GM18508 (cell line): ENCODE data around the gene ACD.
A peak's percentile ranks its signal among the peaks of the same experiment; 100 is the strongest.

Experiments
- ATAC-seq: cut with Tn5 transposase; IDR thresholded peaks from one replicate; pipeline ENCODE4 v1.9.1; 2021; ENCODE audit warnings: moderate number of reproducible peaks; ENCODE audit not compliant: insufficient read depth, unreplicated experiment

ACD gene

GRCh38 chr16:67676516-67676915, 16.5 kb upstream of the ACD start:
- no peak for ATAC-seq

DNA sequence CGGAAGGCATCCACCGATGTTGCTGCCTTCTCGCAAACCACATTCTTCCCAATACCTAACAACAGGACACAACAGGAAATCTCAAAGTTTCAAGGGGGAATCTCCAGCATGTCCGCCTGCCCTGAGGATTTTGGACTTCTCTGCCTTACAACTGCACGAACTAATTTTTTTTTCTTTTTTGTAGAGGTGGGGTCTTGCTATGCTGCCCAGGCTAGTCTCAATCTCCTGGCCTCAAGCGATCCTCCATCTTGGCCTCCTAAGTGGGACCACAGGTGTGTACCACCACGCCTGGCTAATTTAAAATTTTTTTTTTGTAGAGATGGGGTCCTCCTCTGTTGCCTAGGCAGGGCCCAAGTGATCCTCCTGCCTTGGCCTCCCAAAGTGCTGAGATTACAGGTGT, 15.9 kb upstream of the ACD start:
- ATAC-seq = no peak

GRCh38 chr16:67675579-67675935, 15.5 kb upstream of the ACD start:
- no peak for ATAC-seq

- no peak for ATAC-seq
These were observed 15.0 kb upstream of the ACD start for GRCh38 chr16:67674851-67675578.

DNA sequence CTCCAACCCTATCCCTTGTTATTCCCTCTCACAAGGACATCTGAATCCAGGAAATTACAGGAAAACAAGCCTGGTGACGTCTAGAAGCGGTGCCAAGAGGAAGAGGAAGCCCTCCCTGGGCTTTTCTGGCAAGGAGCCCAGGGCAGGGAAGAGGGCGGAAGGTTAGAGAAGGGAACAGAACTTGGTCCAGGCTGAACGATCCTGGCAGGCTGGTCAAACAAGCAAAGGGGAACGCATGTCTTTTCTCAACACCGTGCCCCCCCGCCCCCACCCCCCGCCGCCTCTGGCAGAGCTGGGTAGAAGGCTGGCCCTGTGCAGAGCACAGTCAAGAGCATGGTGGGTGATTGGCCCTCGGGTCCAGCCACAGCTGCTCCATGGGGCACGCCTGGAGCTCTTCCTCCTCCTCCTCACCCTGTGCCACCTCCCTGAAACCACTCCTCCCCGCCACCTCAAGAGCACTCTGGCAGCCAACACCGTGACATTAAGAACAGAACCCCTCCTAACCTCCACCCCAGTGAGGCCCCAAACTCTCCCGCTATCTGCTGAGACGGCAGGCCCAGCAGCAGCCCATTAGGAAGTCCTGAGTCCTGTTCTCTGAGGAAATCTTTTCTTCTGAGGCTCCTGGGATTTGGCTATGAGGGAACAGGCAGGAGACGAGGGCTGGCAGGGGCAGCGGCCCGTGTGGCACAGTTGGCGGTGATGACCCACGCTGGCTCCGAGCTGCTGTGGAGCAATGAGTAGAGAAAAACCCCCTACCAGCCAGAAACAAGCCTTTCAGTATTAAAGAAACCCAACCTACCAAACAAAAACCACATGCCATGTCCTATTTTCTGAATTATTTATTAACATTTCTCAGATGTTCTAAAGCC, 13.9 kb upstream of the ACD start:
- no peak for ATAC-seq

GRCh38 chr16:67672739-67673662, 12.9 kb upstream of the ACD start:
- no peak for ATAC-seq

DNA sequence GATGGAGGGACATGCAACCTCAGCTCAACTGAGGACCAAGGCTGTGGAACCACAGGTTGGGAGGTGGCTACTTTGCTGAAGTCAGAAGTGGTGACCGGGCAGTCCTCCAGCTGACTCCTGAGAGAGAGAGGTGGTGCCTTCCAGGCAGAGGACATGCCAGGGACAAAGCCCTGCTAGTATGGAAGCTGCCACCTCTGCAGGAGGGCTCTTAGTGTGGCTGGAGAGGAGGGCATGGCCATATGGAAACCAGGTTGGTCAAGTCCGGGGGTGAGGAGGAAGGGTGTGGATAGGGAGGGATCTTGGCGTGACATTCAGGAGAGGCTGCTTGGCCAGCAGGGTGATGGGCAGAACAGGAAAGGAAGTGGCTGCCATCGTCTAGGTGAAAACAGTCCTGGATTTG, 12.2 kb upstream of the ACD start:
- no peak for ATAC-seq

DNA sequence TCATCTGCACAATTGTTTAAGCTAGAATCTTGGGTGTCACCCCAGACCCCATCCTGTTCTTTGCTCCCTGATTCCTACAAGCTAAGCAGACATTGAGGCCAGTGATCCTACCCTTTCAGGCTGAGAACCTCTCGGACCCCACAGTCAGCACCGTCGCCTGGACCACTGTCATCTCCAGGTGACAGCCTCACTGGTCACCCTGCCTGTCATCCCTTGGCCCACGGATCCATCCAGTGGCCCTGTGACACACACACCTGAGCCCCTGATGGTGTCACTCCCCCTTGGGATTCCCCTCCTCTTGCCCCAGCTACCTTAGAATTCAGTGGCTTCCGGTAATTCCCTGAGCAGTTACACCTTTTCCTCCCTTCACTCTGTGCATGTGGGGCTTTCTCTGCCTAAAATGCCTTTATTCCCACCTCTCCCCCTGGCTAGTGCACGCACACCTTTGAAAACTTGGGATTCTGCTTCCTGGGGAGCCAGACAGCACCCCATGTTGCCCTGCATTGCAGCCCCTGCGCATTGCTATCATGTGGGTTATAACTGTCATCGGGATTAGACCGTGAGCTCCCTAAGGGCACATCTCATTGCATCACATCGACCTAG, 9.5 kb upstream of the ACD start:
- no peak for ATAC-seq

DNA sequence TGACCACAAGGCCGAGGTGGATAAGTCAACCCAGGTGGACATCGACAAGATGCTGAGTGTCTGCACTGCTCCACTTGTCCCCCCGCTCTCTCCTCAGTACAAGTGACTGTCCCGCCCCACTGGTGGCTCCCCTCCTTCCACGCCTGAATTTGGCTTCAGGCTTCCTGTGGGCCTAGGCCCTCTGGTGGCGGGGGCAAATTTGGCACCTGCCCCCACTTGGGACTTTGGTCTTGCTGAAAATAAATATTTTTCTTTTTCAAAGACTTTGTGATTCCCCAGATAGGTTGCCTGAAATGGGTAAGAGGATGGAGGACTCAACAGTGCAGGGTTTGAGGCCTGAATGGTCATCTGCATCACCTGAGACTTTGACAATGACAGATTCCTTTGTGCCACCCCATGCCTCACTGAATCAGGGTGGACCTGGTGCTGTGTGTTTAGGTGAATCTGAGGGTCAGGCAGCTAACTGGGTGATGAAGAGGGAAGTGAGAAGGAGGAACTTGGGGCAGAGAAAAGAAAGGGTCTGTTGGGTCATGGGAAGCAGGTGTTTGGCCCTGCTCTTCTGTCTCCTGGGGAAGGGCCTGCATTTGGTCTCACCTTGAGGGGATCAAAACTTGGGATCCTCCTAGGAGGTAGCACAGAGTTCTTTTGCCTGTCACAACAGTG, 8.6 kb upstream of the ACD start:
- ATAC-seq = no peak

GRCh38 chr16:67667817-67668494, 7.9 kb upstream of the ACD start:
- ATAC-seq = peak; percentile 35

DNA sequence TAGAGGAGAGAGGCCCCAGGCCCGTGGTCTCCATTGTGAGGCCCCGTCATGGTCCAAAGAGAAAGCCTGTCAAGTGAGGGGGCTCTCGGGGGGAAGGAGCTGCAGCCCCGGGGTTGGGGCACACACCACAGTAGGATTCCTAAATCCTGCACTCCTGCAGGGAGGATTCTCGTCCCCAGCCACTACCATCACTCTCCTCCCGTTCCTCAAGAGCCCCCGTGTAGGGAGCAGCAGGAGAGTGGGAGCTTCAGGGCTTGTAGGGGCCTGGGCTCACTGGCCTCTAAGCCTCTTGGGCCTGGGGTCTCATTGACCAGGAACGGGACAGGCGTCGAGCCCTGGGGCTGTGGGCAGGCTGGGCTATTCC, 7.4 kb upstream of the ACD start:
- no peak for ATAC-seq

GRCh38 chr16:67666559-67667452, 6.7 kb upstream of the ACD start, which contains the start of the genes C16orf86 and ENKD1:
Gene C16orf86 (plus strand): TSS chr16:67666814. CDS start chr16:67666971, 157 bp downstream.
Gene ENKD1 (minus strand): TSS chr16:67666750. CDS start chr16:67666442, 308 bp downstream.
- ATAC-seq = no peak

DNA sequence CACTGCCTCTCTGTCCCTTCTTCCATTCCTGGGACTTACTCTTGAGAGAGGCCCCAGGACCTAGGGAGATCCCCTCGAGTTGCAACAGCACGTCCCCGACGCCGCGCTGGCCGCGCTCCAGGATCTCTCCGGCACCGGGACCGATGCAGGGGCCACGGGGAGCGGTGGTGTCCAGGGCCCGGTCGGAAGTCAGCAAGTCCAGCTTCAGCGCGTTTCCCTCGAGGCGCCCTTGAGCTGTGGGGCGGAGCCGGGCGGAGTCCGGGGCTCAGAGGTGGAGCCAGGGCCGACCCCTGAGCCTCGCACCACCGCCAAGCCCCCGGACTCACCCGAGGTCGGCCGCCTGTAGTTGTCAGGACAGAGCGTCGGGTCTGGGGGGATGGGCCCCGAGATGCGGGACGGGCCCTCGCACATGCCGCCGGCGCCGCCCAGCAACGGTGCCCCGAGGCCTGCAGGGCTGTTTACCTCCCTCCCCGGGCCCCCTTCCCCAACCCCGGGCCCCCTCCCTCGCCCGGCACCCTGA, 6.0 kb upstream of the ACD start:
- ATAC-seq = no peak

DNA sequence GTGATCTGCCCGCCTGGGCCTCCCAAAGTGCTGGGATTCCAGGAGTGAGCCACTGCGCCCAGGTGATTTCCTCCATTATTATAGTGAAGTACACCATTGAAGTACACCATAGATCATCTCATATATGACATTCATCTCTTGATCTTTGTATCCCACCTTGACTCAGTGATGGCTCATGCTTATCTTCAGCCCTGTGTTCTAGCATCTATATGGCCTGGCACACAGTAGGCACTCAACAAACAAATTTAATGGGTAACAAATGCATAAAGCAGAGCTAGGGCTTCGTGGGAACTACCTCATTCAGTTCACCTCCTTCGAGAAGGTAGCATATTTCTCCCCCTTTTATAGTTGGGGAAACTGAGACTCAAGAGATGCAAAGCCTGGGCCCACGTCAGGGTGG, 5.5 kb upstream of the ACD start:
- no peak for ATAC-seq

- ATAC-seq = no peak
These were observed 4.8 kb upstream of the ACD start for GRCh38 chr16:67664871-67665270.

DNA sequence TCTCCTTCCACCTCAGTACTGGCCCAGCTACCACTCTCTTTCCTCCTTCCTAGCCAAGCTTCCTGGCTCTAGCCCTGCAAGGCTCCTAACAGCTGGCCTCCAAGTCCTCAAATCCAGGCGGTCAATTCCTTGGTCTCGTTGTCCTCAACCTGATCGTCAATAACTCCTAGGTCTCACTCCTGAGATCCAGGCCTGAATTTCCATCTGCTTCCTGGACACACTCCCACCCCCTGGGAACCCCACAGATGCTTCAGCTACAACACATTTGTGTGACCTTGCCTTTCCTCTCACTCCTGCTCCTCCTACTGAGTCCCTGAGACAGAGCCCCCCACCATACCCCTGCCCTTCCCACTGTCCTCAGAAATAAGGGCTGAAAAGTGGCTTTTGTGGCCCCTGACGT, 4.2 kb upstream of the ACD start:
- ATAC-seq = no peak

DNA sequence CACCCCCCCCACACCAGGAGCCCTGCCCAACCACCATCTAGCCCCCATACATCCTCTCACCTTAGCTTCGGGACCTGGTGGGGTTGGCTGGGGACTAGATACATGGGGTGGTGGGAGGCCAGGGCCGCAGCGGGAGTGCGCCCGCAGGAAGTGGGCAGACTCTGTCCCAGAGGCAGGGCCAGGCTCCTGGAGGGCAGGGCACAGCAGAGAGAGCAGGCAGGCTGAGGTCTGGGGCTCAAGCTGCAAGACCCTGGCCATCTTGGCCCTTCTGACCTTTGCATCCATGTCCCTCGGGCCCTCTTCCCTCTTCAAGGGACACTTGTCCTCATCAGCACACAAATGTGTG, 3.8 kb upstream of the ACD start:
- ATAC-seq = no peak
